DMS53 treated with DMSO at 0.1 percent for 48 hours (cell line): ENCODE data around the gene C2orf81.

Experiments used
- DNase-seq: peaks from one replicate; lab custom pipeline; 2025; ENCODE audit not compliant: unreplicated experiment; lab: John Stamatoyannopoulos, UW

Gene C2orf81

DNA sequence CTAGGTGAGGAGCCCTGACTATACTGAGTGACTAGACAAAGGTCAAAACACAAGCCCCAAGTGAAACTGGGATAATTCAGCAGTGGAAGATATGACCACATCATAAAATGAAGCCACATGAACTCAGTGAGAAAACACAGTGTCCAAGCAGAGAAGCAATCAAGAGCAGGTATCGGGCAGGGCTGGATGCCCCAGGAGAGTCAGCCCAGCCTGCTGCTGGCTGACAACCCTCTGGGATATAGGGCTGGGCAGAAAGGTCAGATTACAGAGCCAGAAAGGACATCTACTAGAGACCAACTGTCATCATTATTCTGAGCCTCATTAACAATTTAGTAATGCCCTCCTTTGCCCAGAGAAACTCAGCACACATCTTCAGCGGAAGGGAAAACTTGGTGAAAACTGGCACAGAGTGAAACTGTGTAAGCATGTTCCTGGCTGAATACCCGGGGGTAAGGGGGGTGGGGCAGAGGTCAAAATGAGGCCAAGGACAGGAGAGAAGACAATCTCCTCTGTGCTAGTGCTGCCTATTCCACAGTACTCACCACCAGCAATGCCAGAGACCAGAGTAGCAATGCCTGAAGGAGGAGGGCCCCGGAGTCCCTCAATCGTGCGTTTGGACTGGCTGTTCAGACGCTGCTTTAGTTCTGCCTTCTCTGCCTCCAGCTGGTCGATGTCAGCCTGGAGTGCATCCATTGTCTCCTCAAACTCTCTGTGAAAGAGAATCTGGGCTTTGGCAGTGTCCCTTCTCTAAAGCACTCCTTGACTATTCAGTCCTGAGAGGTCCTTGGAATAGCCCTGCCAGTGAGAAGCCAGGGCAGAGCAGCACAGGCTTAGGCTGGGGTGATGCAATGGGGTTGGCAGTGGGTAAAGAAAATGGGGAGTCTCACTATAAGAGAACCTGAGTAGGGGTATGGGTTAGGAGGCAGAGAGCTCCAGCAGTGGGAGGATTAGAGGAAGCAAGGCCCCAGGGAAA, 56.6 kb downstream of the C2orf81 start:
- DNase-seq: no peak
